DMS 273 treated with DMSO at 0.1 percent for 48 hours (cell line): ENCODE data around the gene TMPRSS13.

Source experiments
- DNase-seq: peaks from one replicate; lab custom pipeline; 2025; lab: John Stamatoyannopoulos, UW

The TMPRSS13 gene

GRCh38 chr11:117912497-117912896, 16.7 kb downstream of the TMPRSS13 start:
- no peak for DNase-seq

GRCh38 chr11:117911694-117912093, 17.5 kb downstream of the TMPRSS13 start:
- DNase-seq: no peak

GRCh38 chr11:117910941-117911655, 18.1 kb downstream of the TMPRSS13 start:
- no peak for DNase-seq

GRCh38 chr11:117910525-117910924, 18.7 kb downstream of the TMPRSS13 start:
- DNase-seq: no peak

- DNase-seq: no peak
These were observed 19.4 kb downstream of the TMPRSS13 start for GRCh38 chr11:117909611-117910382.

- no peak for DNase-seq
These were observed 20.1 kb downstream of the TMPRSS13 start for GRCh38 chr11:117908959-117909610.

GRCh38 chr11:117908109-117908895, 20.9 kb downstream of the TMPRSS13 start:
- DNase-seq: no peak

GRCh38 chr11:117907276-117908108, 21.7 kb downstream of the TMPRSS13 start:
- DNase-seq: peak; percentile 64

- no peak for DNase-seq
These were observed 22.5 kb downstream of the TMPRSS13 start for GRCh38 chr11:117906710-117907109.

GRCh38 chr11:117906126-117906525, 23.1 kb downstream of the TMPRSS13 start:
- DNase-seq: no peak

GRCh38 chr11:117905524-117905923, 23.7 kb downstream of the TMPRSS13 start:
- no peak for DNase-seq

- no peak for DNase-seq
These were observed 25.5 kb downstream of the TMPRSS13 start for GRCh38 chr11:117903505-117904382.

- no peak for DNase-seq
These were observed 27.0 kb downstream of the TMPRSS13 start for GRCh38 chr11:117902001-117902845.

- no peak for DNase-seq
These were observed 27.6 kb downstream of the TMPRSS13 start for GRCh38 chr11:117901601-117902000.

GRCh38 chr11:117900720-117901440, 28.3 kb downstream of the TMPRSS13 start:
- no peak for DNase-seq

GRCh38 chr11:117900121-117900648, 29.0 kb downstream of the TMPRSS13 start:
- no peak for DNase-seq

- DNase-seq: no peak
These were observed 31.1 kb downstream of the TMPRSS13 start for GRCh38 chr11:117898059-117898458.

- no peak for DNase-seq
These were observed 36.6 kb downstream of the TMPRSS13 start for GRCh38 chr11:117892651-117893050.
